Adrenal gland (tissue), 5 donors: Measurements from ENCODE around the gene RAPGEF3.
A peak's percentile ranks its signal among the peaks of the same experiment; 100 is the strongest.

Experiments
- POLR2A ChIP-seq, 2 donors: fragments of 450-650 bp; IDR thresholded peaks; one replicate each; pipeline ENCODE4 v1.6.1; 2017; ENCODE audit warnings: antibody characterized with exemption in 2 of 2, mild to moderate bottlenecking in 2 of 2, moderate library complexity in 1 of 2
- TF ChIP-seq, protein P1 (sequence below), 6 experiments: fragments of 450-650 bp in 4 of 6; fragments of 200-600 bp in 2 of 6; sonication (generic) in 1 of 6; IDR thresholded peaks; 1 replicate in 5 of 6; 2 replicates in 1 of 6; pipeline versions ENCODE4 v1.5.1 to v1.8.0; 2016 to 2021; ENCODE audit warnings: antibody characterized with exemption in 6 of 6, mild to moderate bottlenecking in 2 of 6, moderate library complexity in 1 of 6
- donor health status: DM: no; HTN: no; CAD: no.

DNA sequence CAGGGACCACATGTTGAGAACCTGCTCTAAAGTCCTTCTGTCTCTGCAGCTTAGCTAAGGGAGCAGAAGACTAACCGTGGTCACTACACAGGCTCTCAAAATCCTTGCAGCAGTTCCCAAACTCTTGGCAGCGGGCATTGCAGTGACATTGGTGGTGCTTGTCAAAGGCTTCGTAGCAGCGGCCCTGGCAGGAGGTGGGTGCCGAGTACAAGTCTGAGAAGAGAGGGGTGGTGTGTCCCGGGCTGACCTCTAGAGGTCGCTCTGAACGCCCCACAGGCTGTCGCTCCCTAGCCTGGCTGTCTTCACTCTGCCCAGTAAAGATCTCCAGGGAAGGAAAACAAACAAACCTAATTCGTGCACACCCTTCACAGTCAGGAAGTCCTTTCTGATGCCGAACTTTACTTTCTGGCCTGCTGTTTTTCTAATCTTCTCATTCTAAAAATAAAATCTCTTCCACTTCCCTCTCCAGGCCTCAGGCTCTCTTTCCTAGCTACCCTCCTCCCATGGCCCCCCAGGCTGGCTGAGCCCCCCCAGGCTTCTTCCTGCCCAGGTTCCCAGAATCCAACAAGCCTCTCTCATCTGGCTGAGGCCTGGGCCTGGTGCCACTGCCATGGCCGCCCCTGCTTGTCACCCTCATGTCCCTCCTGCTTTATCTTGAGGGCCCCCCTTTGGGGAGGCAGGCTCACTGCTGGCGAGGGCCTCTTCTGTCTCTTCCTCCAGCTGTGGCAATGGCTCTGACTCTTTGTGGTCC is 41.1 kb downstream of the RAPGEF3 start:
- TF ChIP-seq, protein P1, sequence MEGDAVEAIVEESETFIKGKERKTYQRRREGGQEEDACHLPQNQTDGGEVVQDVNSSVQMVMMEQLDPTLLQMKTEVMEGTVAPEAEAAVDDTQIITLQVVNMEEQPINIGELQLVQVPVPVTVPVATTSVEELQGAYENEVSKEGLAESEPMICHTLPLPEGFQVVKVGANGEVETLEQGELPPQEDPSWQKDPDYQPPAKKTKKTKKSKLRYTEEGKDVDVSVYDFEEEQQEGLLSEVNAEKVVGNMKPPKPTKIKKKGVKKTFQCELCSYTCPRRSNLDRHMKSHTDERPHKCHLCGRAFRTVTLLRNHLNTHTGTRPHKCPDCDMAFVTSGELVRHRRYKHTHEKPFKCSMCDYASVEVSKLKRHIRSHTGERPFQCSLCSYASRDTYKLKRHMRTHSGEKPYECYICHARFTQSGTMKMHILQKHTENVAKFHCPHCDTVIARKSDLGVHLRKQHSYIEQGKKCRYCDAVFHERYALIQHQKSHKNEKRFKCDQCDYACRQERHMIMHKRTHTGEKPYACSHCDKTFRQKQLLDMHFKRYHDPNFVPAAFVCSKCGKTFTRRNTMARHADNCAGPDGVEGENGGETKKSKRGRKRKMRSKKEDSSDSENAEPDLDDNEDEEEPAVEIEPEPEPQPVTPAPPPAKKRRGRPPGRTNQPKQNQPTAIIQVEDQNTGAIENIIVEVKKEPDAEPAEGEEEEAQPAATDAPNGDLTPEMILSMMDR (IDR thresholded peaks at IDR 0.05) = peak; percentile 50 to 74 (median 62)
- TF ChIP-seq POLR2A (IDR thresholded peaks at IDR 0.05) = no peak
